Keratinocyte (primary cell): ENCODE results near the gene RAPGEF3. TPM values are rescaled to one million over a fixed set of nuclear protein-coding genes. Genes with fewer than 3 reads are reported as not detected.

Source experiments
- DNase-seq: peaks from one replicate; pipeline ENCODE4 v3.0.0-alpha.2; 2011; ENCODE audit warnings: low read depth, missing footprints, low spot score
- FAIRE-seq: peaks from 2 replicates; lab custom pipeline; 2011; peaks lifted over from hg19 to GRCh38; lab: Jason Lieb, UNC
- H2AFZ ChIP-seq: 2 replicates; pipeline ENCODE4 v1.6.0; 2012; ENCODE audit warnings: low read length, control low read depth, inconsistent platforms; ENCODE audit not compliant: control insufficient read depth
- H3K27ac ChIP-seq: 2 replicates; pipeline ENCODE4 v1.5.1; 2011; ENCODE audit warnings: low read length; ENCODE audit not compliant: control insufficient read depth, insufficient read depth
- H3K27me3 ChIP-seq: 3 replicates; pipeline ENCODE4 v1.6.0; 2011; ENCODE audit warnings: low read length; ENCODE audit not compliant: control insufficient read depth, insufficient read depth; ENCODE audit errors: extremely low read depth
- H3K36me3 ChIP-seq, 2 experiments: 2 replicates in 1 of 2; 3 replicates in 1 of 2; pipeline ENCODE4 v1.5.1; 2011; ENCODE audit warnings: low read length in 2 of 2, mild to moderate bottlenecking in 1 of 2; ENCODE audit not compliant: control insufficient read depth in 2 of 2, insufficient read depth in 2 of 2; ENCODE audit errors: extremely low read depth in 1 of 2
- H3K4me1 ChIP-seq: 3 replicates; pipeline ENCODE4 v1.5.1; 2011; ENCODE audit warnings: low read length; ENCODE audit not compliant: control insufficient read depth, insufficient read depth; ENCODE audit errors: extremely low read depth
- H3K4me2 ChIP-seq: 3 replicates; pipeline ENCODE4 v1.6.0; 2011; ENCODE audit warnings: low read depth, low read length; ENCODE audit not compliant: control insufficient read depth, insufficient read depth; ENCODE audit errors: extremely low read depth
- H3K4me3 ChIP-seq, 3 experiments: fragments of 200-600 bp in 1 of 3; sonication (generic) in 1 of 3; 2 replicates in 2 of 3; 3 replicates in 1 of 3; pipeline ENCODE4 v1.5.1; 2011 to 2016; ENCODE audit warnings: low read length in 3 of 3, mild to moderate bottlenecking in 3 of 3, control low read depth in 2 of 3, inconsistent platforms in 1 of 3, low read depth in 1 of 3, mixed read lengths in 1 of 3, mixed run types in 1 of 3, moderate library complexity in 1 of 3; ENCODE audit not compliant: control insufficient read depth in 2 of 3, insufficient read depth in 2 of 3; ENCODE audit errors: extremely low read depth in 1 of 3
- H3K79me2 ChIP-seq: 2 replicates; pipeline ENCODE4 v1.6.0; 2012; ENCODE audit warnings: low read length; ENCODE audit not compliant: control insufficient read depth, insufficient read depth
- H3K9ac ChIP-seq: 3 replicates; pipeline ENCODE4 v1.6.0; 2011; ENCODE audit warnings: low read length; ENCODE audit not compliant: control insufficient read depth, insufficient read depth; ENCODE audit errors: extremely low read depth
- H3K9me1 ChIP-seq: 3 replicates; pipeline ENCODE4 v1.6.0; 2011; ENCODE audit warnings: low read length; ENCODE audit not compliant: control insufficient read depth, insufficient read depth; ENCODE audit errors: extremely low read depth
- H3K9me3 ChIP-seq: 2 replicates; pipeline ENCODE4 v1.5.1; 2012; ENCODE audit warnings: low read depth, low read length; ENCODE audit not compliant: control insufficient read depth
- H4K20me1 ChIP-seq: 3 replicates; pipeline ENCODE4 v1.6.0; 2011; ENCODE audit warnings: low read length; ENCODE audit not compliant: control insufficient read depth, insufficient read depth; ENCODE audit errors: extremely low read depth
- CTCF ChIP-seq, 3 experiments: IDR thresholded peaks in 1 of 3; conservative IDR thresholded peaks in 1 of 3; optimal IDR thresholded peaks in 1 of 3; 2 replicates in 2 of 3; 3 replicates in 1 of 3; pipeline versions ENCODE3 to v1.5.1; 2011; ENCODE audit warnings: low read length in 3 of 3, mild to moderate bottlenecking in 3 of 3, moderate library complexity in 2 of 3, control low read depth in 1 of 3, inconsistent platforms in 1 of 3; ENCODE audit not compliant: insufficient read depth in 2 of 3; ENCODE audit errors: extremely low read depth in 1 of 3
- EZH2 ChIP-seq: IDR thresholded peaks from one replicate; pipeline ENCODE4 v1.6.1; 2012; ENCODE audit warnings: inconsistent platforms, mild to moderate bottlenecking, low read length, moderate library complexity
- dilution Hi-C: fragments of 300-500 bp; cut with MboI; formaldehyde crosslinking; loops from one replicate; pipeline ENCODE4 v1.7.0; 2020; ENCODE audit warnings: low sequenced_read_pairs; ENCODE audit not compliant: extremely low pct_ligation_motif_present
- polyA plus RNA-seq, 5 experiments: library from polyadenylated mRNA; depleted of rRNA in 3 of 5; stranded (reverse) in 3 of 5; stranded (forward) in 1 of 5; unstranded in 1 of 5; fragments of >200 nt; gene quantifications; 1 replicate in 1 of 5; 2 replicates in 3 of 5; 3 replicates in 1 of 5; pipeline versions ENCODE4 v1.2.1 to v1.2.3, GENCODE V29; 2011 to 2012; ENCODE audit warnings: missing spikeins in 2 of 5, low read depth in 1 of 5, low replicate concordance in 1 of 5

The RAPGEF3 gene
- polyA plus RNA-seq, 1 donor (not counting 4 experiments of a cell fraction or from before 2014, with no cell fraction given), result 5.1 TPM

DNA sequence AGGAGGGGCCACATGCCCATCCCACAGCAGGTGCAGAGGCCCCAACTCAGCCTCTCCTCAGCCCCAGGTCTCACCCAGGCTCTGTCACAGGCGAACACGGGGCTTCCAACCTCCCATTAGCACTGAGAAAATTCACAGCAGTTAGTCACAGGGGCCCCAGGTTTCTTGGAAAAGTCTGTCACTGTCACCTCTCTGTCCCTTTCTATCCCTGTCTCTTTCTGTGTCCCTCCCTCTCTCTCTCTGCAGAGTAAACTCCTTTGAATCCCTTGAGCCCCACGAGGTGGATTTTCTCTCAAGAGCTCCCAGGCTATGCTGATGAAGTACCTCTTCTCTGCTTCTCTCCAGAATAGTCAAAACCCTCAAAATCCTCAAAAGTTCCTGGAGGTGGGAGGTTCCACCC, 19.4 kb downstream of the RAPGEF3 start:
- no peaks in the 10 kb centered on the region for H3K79me2 ChIP-seq
- DNase-seq (no peak), FAIRE-seq (no peak)
- H3K4me2 ChIP-seq, result no peak overlapping the region
- H3K27ac ChIP-seq, result no peak overlapping the region
- no peak overlapping the region for H3K9ac ChIP-seq
- no peak for TF ChIP-seq EZH2
- TF ChIP-seq CTCF (optimal IDR thresholded peaks at IDR 0.05 in 1 of 3, IDR thresholded peaks at IDR 0.05 in 1 of 3, conservative IDR thresholded peaks at IDR 0.05 in 1 of 3; ENCODE audit: extremely low read depth in 1 of 3, insufficient read depth in 2 of 3, low read length in 3 of 3), result no peak
- H3K9me1 ChIP-seq, result no peaks in the 10 kb centered on the region
- dilution Hi-C loops, result no loop called here
- no peak overlapping the region for H2AFZ ChIP-seq
- H3K9me3 ChIP-seq, result no peaks in the 10 kb centered on the region
- H3K4me3 ChIP-seq, result no peak overlapping the region
- no peaks in the 10 kb centered on the region for H4K20me1 ChIP-seq
- no peaks in the 10 kb centered on the region for H3K27me3 ChIP-seq
- H3K36me3 ChIP-seq, result peaks cover 0 to 5% of the 10 kb centered on the region in 2 experiments
- peaks cover 9% of the 10 kb centered on the region for H3K4me1 ChIP-seq

GRCh38 chr12:47737936-47738594, 20.6 kb downstream of the RAPGEF3 start:
- Histone ChIP-seq H3K4me3 (no peak overlapping the region), H3K27me3 (no peaks in the 10 kb centered on the region), H3K4me2 (no peak overlapping the region), H3K4me1 (peaks cover 6% of the 10 kb centered on the region), H3K79me2 (no peaks in the 10 kb centered on the region), H3K9me3 (no peaks in the 10 kb centered on the region), H2AFZ (no peak overlapping the region), H3K27ac (no peak overlapping the region), H4K20me1 (no peaks in the 10 kb centered on the region), H3K36me3 (peaks cover 0 to 5% of the 10 kb centered on the region in 2 experiments), H3K9me1 (no peaks in the 10 kb centered on the region), H3K9ac (no peak overlapping the region)
- FAIRE-seq (no peak), DNase-seq (no peak)
- dilution Hi-C loops, result no loop called here
- TF ChIP-seq CTCF (optimal IDR thresholded peaks at IDR 0.05 in 1 of 3, IDR thresholded peaks at IDR 0.05 in 1 of 3, conservative IDR thresholded peaks at IDR 0.05 in 1 of 3; ENCODE audit: extremely low read depth in 1 of 3, insufficient read depth in 2 of 3, low read length in 3 of 3) (no peak), EZH2 (no peak)
